ENCODE results near the gene APBA2.

DNA sequence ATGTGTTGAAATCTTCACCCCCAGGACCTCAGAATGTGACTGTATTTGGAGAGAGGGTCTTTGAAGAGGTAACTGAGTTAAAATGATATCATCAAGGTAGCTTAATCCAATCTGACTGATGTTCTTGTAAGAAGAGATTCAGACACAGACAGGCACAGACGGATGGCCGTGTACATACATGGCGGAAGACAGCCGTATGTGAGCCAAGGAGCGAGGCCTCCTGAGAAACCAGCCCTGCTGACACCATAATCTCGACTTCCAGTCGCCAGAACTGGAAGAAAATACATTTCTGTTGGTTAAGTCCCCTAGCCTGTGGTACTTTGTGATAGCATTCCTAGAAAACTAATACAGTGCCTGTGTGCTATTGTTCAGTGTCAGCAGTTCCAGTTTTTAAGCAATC lies 73.6 kb downstream of the APBA2 start:
- no peak for TF ChIP-seq CEBPB (IDR thresholded peaks at IDR 0.05; ENCODE audit: low read depth, low read length)
- no peak for TF ChIP-seq POLR2A (IDR thresholded peaks at IDR 0.05; ENCODE audit: low read depth, low read length)
- TF ChIP-seq FOS (IDR thresholded peaks at IDR 0.05; ENCODE audit: low read depth, low read length): no peak
- TF ChIP-seq RAD21 (IDR thresholded peaks at IDR 0.05; ENCODE audit: low read length): no peak
- TF ChIP-seq, protein P1, sequence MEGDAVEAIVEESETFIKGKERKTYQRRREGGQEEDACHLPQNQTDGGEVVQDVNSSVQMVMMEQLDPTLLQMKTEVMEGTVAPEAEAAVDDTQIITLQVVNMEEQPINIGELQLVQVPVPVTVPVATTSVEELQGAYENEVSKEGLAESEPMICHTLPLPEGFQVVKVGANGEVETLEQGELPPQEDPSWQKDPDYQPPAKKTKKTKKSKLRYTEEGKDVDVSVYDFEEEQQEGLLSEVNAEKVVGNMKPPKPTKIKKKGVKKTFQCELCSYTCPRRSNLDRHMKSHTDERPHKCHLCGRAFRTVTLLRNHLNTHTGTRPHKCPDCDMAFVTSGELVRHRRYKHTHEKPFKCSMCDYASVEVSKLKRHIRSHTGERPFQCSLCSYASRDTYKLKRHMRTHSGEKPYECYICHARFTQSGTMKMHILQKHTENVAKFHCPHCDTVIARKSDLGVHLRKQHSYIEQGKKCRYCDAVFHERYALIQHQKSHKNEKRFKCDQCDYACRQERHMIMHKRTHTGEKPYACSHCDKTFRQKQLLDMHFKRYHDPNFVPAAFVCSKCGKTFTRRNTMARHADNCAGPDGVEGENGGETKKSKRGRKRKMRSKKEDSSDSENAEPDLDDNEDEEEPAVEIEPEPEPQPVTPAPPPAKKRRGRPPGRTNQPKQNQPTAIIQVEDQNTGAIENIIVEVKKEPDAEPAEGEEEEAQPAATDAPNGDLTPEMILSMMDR (conservative IDR thresholded peaks at IDR 0.05; ENCODE audit: low read depth, low read length): no peak
- TF ChIP-seq, protein P2, sequence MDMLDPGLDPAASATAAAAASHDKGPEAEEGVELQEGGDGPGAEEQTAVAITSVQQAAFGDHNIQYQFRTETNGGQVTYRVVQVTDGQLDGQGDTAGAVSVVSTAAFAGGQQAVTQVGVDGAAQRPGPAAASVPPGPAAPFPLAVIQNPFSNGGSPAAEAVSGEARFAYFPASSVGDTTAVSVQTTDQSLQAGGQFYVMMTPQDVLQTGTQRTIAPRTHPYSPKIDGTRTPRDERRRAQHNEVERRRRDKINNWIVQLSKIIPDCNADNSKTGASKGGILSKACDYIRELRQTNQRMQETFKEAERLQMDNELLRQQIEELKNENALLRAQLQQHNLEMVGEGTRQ (IDR thresholded peaks at IDR 0.05; ENCODE audit: low read depth, low read length): no peak
- TF ChIP-seq, protein P3, sequence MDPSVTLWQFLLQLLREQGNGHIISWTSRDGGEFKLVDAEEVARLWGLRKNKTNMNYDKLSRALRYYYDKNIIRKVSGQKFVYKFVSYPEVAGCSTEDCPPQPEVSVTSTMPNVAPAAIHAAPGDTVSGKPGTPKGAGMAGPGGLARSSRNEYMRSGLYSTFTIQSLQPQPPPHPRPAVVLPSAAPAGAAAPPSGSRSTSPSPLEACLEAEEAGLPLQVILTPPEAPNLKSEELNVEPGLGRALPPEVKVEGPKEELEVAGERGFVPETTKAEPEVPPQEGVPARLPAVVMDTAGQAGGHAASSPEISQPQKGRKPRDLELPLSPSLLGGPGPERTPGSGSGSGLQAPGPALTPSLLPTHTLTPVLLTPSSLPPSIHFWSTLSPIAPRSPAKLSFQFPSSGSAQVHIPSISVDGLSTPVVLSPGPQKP (IDR thresholded peaks at IDR 0.05; ENCODE audit: borderline replicate concordance, low read depth, low read length): no peak
- TF ChIP-seq NFE2L2 (IDR thresholded peaks at IDR 0.05; ENCODE audit: low read depth, low read length): no peak
- TF ChIP-seq RFX5 (IDR thresholded peaks at IDR 0.05; ENCODE audit: low read depth, low read length): no peak
- no peak for TF ChIP-seq RCOR1 (IDR thresholded peaks at IDR 0.05; ENCODE audit: insufficient replicate concordance, low read length)
- TF ChIP-seq MAZ (IDR thresholded peaks at IDR 0.05; ENCODE audit: borderline replicate concordance, low read depth, low read length): no peak
- no peak for TF ChIP-seq CHD1 (IDR thresholded peaks at IDR 0.05; ENCODE audit: low read depth, low read length)
